HuH-7.5 (cell line): ENCODE results near the gene CLDN19.
A peak's percentile ranks its signal among the peaks of the same experiment; 100 is the strongest.
"Not testable (repeated sequence)": the region's sequence is repeated elsewhere in the genome, so short reads cannot be mapped to it uniquely, and the experiment has no call there.

Source experiments
- DNase-seq: peaks from one replicate; pipeline ENCODE4 v3.0.0; 2011; ENCODE audit warnings: low spot score

Gene CLDN19

GRCh38 chr1:42759114-42759513 is 19.1 kb upstream of the CLDN19 start:
- no peak for DNase-seq

- DNase-seq = no peak
Observed at GRCh38 chr1:42758641-42759040, 18.6 kb upstream of the CLDN19 start.

- no peak for DNase-seq
Observed at GRCh38 chr1:42757892-42758275, 17.8 kb upstream of the CLDN19 start.

GRCh38 chr1:42756956-42757891 is 17.2 kb upstream of the CLDN19 start:
- peak; percentile 60 for DNase-seq

- DNase-seq = no peak
Observed at GRCh38 chr1:42753070-42753469, 13.0 kb upstream of the CLDN19 start.

- no peak for DNase-seq
Observed at GRCh38 chr1:42752284-42752683, 12.2 kb upstream of the CLDN19 start.

- DNase-seq = not testable (repeated sequence)
Observed at GRCh38 chr1:42751511-42752070, 11.6 kb upstream of the CLDN19 start.

GRCh38 chr1:42750041-42750440 is 10.0 kb upstream of the CLDN19 start:
- no peak for DNase-seq

GRCh38 chr1:42748461-42749410 is 8.7 kb upstream of the CLDN19 start:
- DNase-seq = no peak

GRCh38 chr1:42748021-42748420 is 8.0 kb upstream of the CLDN19 start:
- no peak for DNase-seq

GRCh38 chr1:42747125-42747524 is 7.1 kb upstream of the CLDN19 start:
- peak; percentile 57 for DNase-seq

- no peak for DNase-seq
Observed at GRCh38 chr1:42746436-42747105, 6.5 kb upstream of the CLDN19 start.

- no peak for DNase-seq
Observed at GRCh38 chr1:42745851-42746250, 5.8 kb upstream of the CLDN19 start.

- no peak for DNase-seq
Observed at GRCh38 chr1:42744148-42744413, 4.0 kb upstream of the CLDN19 start.

GRCh38 chr1:42743317-42744147 is 3.5 kb upstream of the CLDN19 start:
- DNase-seq = no peak

GRCh38 chr1:42742617-42743316 is 2.7 kb upstream of the CLDN19 start:
- no peak for DNase-seq

GRCh38 chr1:42742141-42742540 is 2.1 kb upstream of the CLDN19 start:
- no peak for DNase-seq

- DNase-seq = no peak
Observed at GRCh38 chr1:42741706-42742105, 1.7 kb upstream of the CLDN19 start.

- DNase-seq = no peak
Observed at GRCh38 chr1:42740851-42741580, 980 bp upstream of the CLDN19 start.

- DNase-seq = no peak
Observed at GRCh38 chr1:42738678-42739226, 1.3 kb downstream of the CLDN19 start.
